Measurements from ENCODE around the gene ABCC10.
A peak's percentile ranks its signal among the peaks of the same experiment; 100 is the strongest.

ABCC10 gene

GRCh38 chr6:43471399-43471798 is 44.1 kb downstream of the ABCC10 start:
- no peak for TF ChIP-seq CTCF (conservative IDR thresholded peaks at IDR 0.05; ENCODE audit: low read length)
- no peak overlapping the region for H3K4me3 ChIP-seq (ENCODE audit: low read length)
- no peak for DNase-seq (ENCODE audit: low read depth)

GRCh38 chr6:43472515-43472914 is 45.2 kb downstream of the ABCC10 start:
- no peak for TF ChIP-seq CTCF (conservative IDR thresholded peaks at IDR 0.05; ENCODE audit: low read length)
- H3K4me3 ChIP-seq (ENCODE audit: low read length) = no peak overlapping the region
- no peak for DNase-seq (ENCODE audit: low read depth)

GRCh38 chr6:43475516-43475915 is 48.2 kb downstream of the ABCC10 start:
- H3K4me3 ChIP-seq (ENCODE audit: low read length) = no peak overlapping the region
- DNase-seq (ENCODE audit: low read depth) = no peak
- TF ChIP-seq CTCF (conservative IDR thresholded peaks at IDR 0.05; ENCODE audit: low read length) = no peak

GRCh38 chr6:43476746-43477145 is 49.4 kb downstream of the ABCC10 start:
- no peak for TF ChIP-seq CTCF (conservative IDR thresholded peaks at IDR 0.05; ENCODE audit: low read length)
- no peak for DNase-seq (ENCODE audit: low read depth)
- peak overlapping the region; percentile 85; the same call in 1 of the 2 replicates for H3K4me3 ChIP-seq (ENCODE audit: low read length)

- DNase-seq (ENCODE audit: low read depth) = peak; percentile 71
- no peak for TF ChIP-seq CTCF (conservative IDR thresholded peaks at IDR 0.05; ENCODE audit: low read length)
- H3K4me3 ChIP-seq (ENCODE audit: low read length) = peak within 1 kb of the TSS; percentile 85
These were observed 50.1 kb downstream of the ABCC10 start, which contains the start of gene TJAP1 for GRCh38 chr6:43477235-43478007. TSS of gene TJAP1 (plus strand) at chr6:43477570. CDS start at chr6:43499002, 21,432 bp downstream.

- H3K4me3 ChIP-seq (ENCODE audit: low read length) = peak overlapping the region; percentile 85
- no peak for DNase-seq (ENCODE audit: low read depth)
- no peak for TF ChIP-seq CTCF (conservative IDR thresholded peaks at IDR 0.05; ENCODE audit: low read length)
These were observed 50.6 kb downstream of the ABCC10 start for GRCh38 chr6:43478008-43478372.

- no peak for DNase-seq (ENCODE audit: low read depth)
- TF ChIP-seq CTCF (conservative IDR thresholded peaks at IDR 0.05; ENCODE audit: low read length) = no peak
- no peak overlapping the region for H3K4me3 ChIP-seq (ENCODE audit: low read length)
These were observed 53.7 kb downstream of the ABCC10 start for GRCh38 chr6:43481075-43481474.

Measured in AG10803 (cell line).